ENCODE results near the gene RILPL1. TPM values are rescaled to one million over a fixed set of nuclear protein-coding genes. Genes with fewer than 3 reads are reported as not detected.

The RILPL1 gene
- total and polyA plus RNA-seq, 2 donors (not counting 1 experiment from before 2014, with no cell fraction given) = 7.8 to 15.8 TPM

- peaks cover 2% of the 10 kb centered on the region for H3K36me3 ChIP-seq (ENCODE audit: control insufficient read depth, insufficient read depth, low read length)
- H3K9ac ChIP-seq (ENCODE audit: insufficient read depth, low read length) = peak overlapping the region; percentile 65
- H3K4me2 ChIP-seq (ENCODE audit: extremely low read depth, insufficient read depth, low read length) = peak overlapping the region; percentile 82
- no peaks in the 10 kb centered on the region for H3K27me3 ChIP-seq (ENCODE audit: control insufficient read depth, insufficient read depth, low read length)
- peaks cover 20% of the 10 kb centered on the region for H3K79me2 ChIP-seq (ENCODE audit: control insufficient read depth, insufficient read depth, low read length)
- DNase-seq (ENCODE audit: low read depth in 2 of 2) = peak; percentile 36 to 53
- H3K9me3 ChIP-seq (ENCODE audit: control insufficient read depth, insufficient read depth, low read depth, low read length) = no peaks in the 10 kb centered on the region
- H3K27ac ChIP-seq (ENCODE audit: insufficient read depth, low read length) = peak overlapping the region; percentile 51
- TF ChIP-seq CTCF (conservative IDR thresholded peaks at IDR 0.05 in 1 of 2, IDR thresholded peaks at IDR 0.05 in 1 of 2; ENCODE audit: low read depth in 1 of 2, low read length in 2 of 2) = no peak
- TF ChIP-seq EZH2 (IDR thresholded peaks at IDR 0.05; ENCODE audit: low read length, missing control alignments) = no peak
- peak overlapping the region; percentile 93 for H2AFZ ChIP-seq (ENCODE audit: low read length)
- no peaks in the 10 kb centered on the region for H4K20me1 ChIP-seq (ENCODE audit: control insufficient read depth, extremely low read depth, insufficient read depth, low read length)
- H3K4me1 ChIP-seq (ENCODE audit: control insufficient read depth, extremely low read depth, insufficient read depth, low read length) = no peaks in the 10 kb centered on the region
- H3K4me3 ChIP-seq (replicated peaks in 1 of 4; ENCODE audit: control extremely low read depth in 1 of 4, insufficient read depth in 1 of 4, low read depth in 3 of 4, low read length in 4 of 4) = peak overlapping the region; percentile 48 to 76 (median 60)
These were observed 490 bp downstream of the RILPL1 start for GRCh38 chr12:123532808-123533649.

- Histone ChIP-seq H3K27me3 (ENCODE audit: control insufficient read depth, insufficient read depth, low read length) (no peaks in the 10 kb centered on the region), H2AFZ (ENCODE audit: low read length) (no peak overlapping the region), H3K4me1 (ENCODE audit: control insufficient read depth, extremely low read depth, insufficient read depth, low read length) (no peaks in the 10 kb centered on the region), H3K9ac (ENCODE audit: insufficient read depth, low read length) (no peak overlapping the region), H3K36me3 (ENCODE audit: control insufficient read depth, insufficient read depth, low read length) (peaks cover 2% of the 10 kb centered on the region), H3K4me3 (replicated peaks in 1 of 4; ENCODE audit: control extremely low read depth in 1 of 4, insufficient read depth in 1 of 4, low read depth in 3 of 4, low read length in 4 of 4) (peak overlapping the region in 3 of 4 experiments; percentile 48 to 76 (median 59)), H3K27ac (ENCODE audit: insufficient read depth, low read length) (no peak overlapping the region), H4K20me1 (ENCODE audit: control insufficient read depth, extremely low read depth, insufficient read depth, low read length) (no peaks in the 10 kb centered on the region), H3K79me2 (ENCODE audit: control insufficient read depth, insufficient read depth, low read length) (peaks cover 20% of the 10 kb centered on the region), H3K9me3 (ENCODE audit: control insufficient read depth, insufficient read depth, low read depth, low read length) (no peaks in the 10 kb centered on the region), H3K4me2 (ENCODE audit: extremely low read depth, insufficient read depth, low read length) (peak overlapping the region; percentile 82)
- peak in 1 of 2 donors; percentile 40 for DNase-seq (ENCODE audit: low read depth in 2 of 2)
- TF ChIP-seq CTCF (conservative IDR thresholded peaks at IDR 0.05 in 1 of 2, IDR thresholded peaks at IDR 0.05 in 1 of 2; ENCODE audit: low read depth in 1 of 2, low read length in 2 of 2) = no peak
- no peak for TF ChIP-seq EZH2 (IDR thresholded peaks at IDR 0.05; ENCODE audit: low read length, missing control alignments)
These were observed 1.5 kb downstream of the RILPL1 start for GRCh38 chr12:123532019-123532418.

- Histone ChIP-seq H4K20me1 (ENCODE audit: control insufficient read depth, extremely low read depth, insufficient read depth, low read length) (no peaks in the 10 kb centered on the region), H3K4me3 (replicated peaks in 1 of 4; ENCODE audit: control extremely low read depth in 1 of 4, insufficient read depth in 1 of 4, low read depth in 3 of 4, low read length in 4 of 4) (peak overlapping the region in 1 of 4 experiments; percentile 22), H3K4me1 (ENCODE audit: control insufficient read depth, extremely low read depth, insufficient read depth, low read length) (no peaks in the 10 kb centered on the region), H3K4me2 (ENCODE audit: extremely low read depth, insufficient read depth, low read length) (no peak overlapping the region), H3K36me3 (ENCODE audit: control insufficient read depth, insufficient read depth, low read length) (peaks cover 2% of the 10 kb centered on the region), H3K9me3 (ENCODE audit: control insufficient read depth, insufficient read depth, low read depth, low read length) (no peaks in the 10 kb centered on the region), H2AFZ (ENCODE audit: low read length) (no peak overlapping the region), H3K79me2 (ENCODE audit: control insufficient read depth, insufficient read depth, low read length) (peaks cover 20% of the 10 kb centered on the region), H3K9ac (ENCODE audit: insufficient read depth, low read length) (no peak overlapping the region), H3K27ac (ENCODE audit: insufficient read depth, low read length) (no peak overlapping the region), H3K27me3 (ENCODE audit: control insufficient read depth, insufficient read depth, low read length) (no peaks in the 10 kb centered on the region)
- TF ChIP-seq EZH2 (IDR thresholded peaks at IDR 0.05; ENCODE audit: low read length, missing control alignments) (no peak), CTCF (conservative IDR thresholded peaks at IDR 0.05 in 1 of 2, IDR thresholded peaks at IDR 0.05 in 1 of 2; ENCODE audit: low read depth in 1 of 2, low read length in 2 of 2) (no peak)
- no peak for DNase-seq (ENCODE audit: low read depth in 2 of 2)
These were observed 2.4 kb downstream of the RILPL1 start for GRCh38 chr12:123531091-123531490.

All from fibroblast of lung (primary cell).